ENCODE measurements around the gene LUC7L3.

The LUC7L3 gene

DNA sequence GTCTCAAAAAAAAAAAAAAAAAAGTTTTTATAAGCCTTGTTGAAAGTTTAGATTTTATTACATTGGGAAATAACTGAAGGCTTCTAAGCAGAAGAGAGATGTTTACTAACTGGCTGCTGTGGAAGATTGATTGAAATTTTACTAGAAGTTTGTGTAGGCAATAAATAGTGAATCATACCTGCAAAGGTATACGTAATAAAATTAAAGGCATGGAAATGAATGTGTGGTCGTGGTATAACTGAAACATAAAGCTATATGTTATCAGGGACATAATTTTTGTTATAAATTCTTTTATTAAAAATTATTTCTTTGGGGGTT lies 8.7 kb downstream of the LUC7L3 start:
- TF ChIP-seq, protein P1, sequence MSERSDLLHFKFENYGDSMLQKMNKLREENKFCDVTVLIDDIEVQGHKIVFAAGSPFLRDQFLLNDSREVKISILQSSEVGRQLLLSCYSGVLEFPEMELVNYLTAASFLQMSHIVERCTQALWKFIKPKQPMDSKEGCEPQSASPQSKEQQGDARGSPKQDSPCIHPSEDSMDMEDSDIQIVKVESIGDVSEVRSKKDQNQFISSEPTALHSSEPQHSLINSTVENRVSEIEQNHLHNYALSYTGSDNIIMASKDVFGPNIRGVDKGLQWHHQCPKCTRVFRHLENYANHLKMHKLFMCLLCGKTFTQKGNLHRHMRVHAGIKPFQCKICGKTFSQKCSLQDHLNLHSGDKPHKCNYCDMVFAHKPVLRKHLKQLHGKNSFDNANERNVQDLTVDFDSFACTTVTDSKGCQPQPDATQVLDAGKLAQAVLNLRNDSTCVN (tag by site-specific recombination; optimal IDR thresholded peaks at IDR 0.05) = peak; percentile 3
- no peak for TF ChIP-seq ZSCAN23 (tag by site-specific recombination; IDR thresholded peaks at IDR 0.05)
- no peak for TF ChIP-seq ZNF37A (tag by site-specific recombination; IDR thresholded peaks at IDR 0.05)
- TF ChIP-seq, protein P2, sequence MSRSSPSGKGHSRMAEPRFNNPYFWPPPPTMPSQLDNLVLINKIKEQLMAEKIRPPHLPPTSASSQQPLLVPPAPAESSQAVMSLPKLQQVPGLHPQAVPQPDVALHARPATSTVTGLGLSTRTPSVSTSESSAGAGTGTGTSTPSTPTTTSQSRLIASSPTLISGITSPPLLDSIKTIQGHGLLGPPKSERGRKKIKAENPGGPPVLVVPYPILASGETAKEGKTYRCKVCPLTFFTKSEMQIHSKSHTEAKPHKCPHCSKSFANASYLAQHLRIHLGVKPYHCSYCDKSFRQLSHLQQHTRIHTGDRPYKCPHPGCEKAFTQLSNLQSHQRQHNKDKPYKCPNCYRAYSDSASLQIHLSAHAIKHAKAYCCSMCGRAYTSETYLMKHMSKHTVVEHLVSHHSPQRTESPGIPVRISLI (tag by site-specific recombination; IDR thresholded peaks at IDR 0.05) = 0 out of 2 replicates have a peak, but pooled peaks have one; percentile 54
- ChIA-PET POLR2A (no interaction called here), CTCF (interaction anchor here (0.6 to 0.8 kb wide), 4 partner anchors 19 to 186 kb away, joined by 3 to 7 read pairs (median 4); no protein-coding TSS in a partner anchor)
- peaks cover 53% of the 10 kb centered on the region for H3K4me1 ChIP-seq (ENCODE audit: control insufficient read depth, insufficient read depth, low read length)
- H3K9me3 ChIP-seq (ENCODE audit: control insufficient read depth, insufficient read depth, low read depth, low read length) = no peaks in the 10 kb centered on the region
- no peak overlapping the region for H3K4me3 ChIP-seq (ENCODE audit: low read depth, low read length)
- no peak overlapping the region for H3K27ac ChIP-seq (ENCODE audit: extremely low read depth, low read depth, low read length)
- peaks cover 11 to 20% of the 10 kb centered on the region in 2 experiments for H3K36me3 ChIP-seq (ENCODE audit: control insufficient read depth in 2 of 2, insufficient read depth in 1 of 2, low read length in 2 of 2)

DNA sequence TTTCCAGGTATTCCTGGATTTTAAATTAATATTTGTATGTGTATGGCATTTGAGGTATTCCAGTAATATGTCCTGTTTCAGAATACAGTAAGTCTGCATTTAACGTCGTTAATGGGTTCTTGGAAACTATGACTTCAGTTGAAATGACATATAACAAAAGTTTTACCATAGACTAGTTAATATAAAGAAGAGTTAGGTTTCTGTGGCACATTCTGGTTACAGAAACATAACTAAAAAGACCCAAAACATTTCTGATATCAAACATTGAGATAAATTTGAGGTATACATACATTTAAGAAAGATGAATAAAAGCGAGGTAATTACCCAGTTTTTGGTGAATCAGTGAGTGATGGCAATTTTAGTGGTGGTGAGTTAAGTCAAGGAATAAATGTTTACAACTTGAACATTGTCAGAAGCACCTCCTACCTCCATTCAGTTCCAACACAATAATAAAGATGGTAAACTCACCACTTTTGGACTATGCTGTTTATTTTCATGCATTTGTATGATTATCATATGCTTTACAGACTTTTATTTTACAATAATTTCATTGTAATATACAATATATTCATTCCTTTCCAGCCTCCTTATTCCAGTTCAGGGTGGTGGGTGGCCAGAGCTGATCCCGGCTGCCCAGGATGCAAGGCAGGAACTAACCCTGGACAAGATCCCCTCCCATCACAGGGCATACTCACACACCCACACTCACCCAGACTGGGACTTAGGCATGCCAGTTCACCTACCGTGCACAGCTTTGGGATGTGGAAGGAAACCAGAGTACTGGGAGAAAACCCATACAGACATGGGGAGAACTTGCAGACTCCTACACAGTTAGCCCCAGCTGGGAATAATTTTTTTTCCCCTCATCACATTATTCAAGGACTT lies 9.7 kb downstream of the LUC7L3 start:
- Histone ChIP-seq H3K36me3 (ENCODE audit: control insufficient read depth in 2 of 2, insufficient read depth in 1 of 2, low read length in 2 of 2) (peaks cover 11 to 15% of the 10 kb centered on the region in 2 experiments), H3K4me3 (ENCODE audit: low read depth, low read length) (no peak overlapping the region), H3K27ac (ENCODE audit: extremely low read depth, low read depth, low read length) (no peak overlapping the region), H3K4me1 (ENCODE audit: control insufficient read depth, insufficient read depth, low read length) (peaks cover 43% of the 10 kb centered on the region), H3K9me3 (ENCODE audit: control insufficient read depth, insufficient read depth, low read depth, low read length) (no peaks in the 10 kb centered on the region)
- ChIA-PET POLR2A (interaction anchor here (1.5 kb wide), 1 partner anchor 10 kb away, joined by 5 read pairs; the partner anchor contains the start of gene LUC7L3), CTCF (interaction anchor here (0.9 to 1.2 kb wide), 2 partner anchors 10 to 20 kb away, joined by 3 read pairs; no protein-coding TSS in a partner anchor)
- TF ChIP-seq IKZF3 (tag by site-specific recombination; IDR thresholded peaks at IDR 0.05) = peak; percentile 27; the same call in 1 of the 2 replicates
- TF ChIP-seq EGR2 (tag by site-specific recombination; IDR thresholded peaks at IDR 0.05; ENCODE audit: low read depth) = peak; percentile 45; the same call in 1 of the 2 replicates
- TF ChIP-seq KLF16 (tag by site-specific recombination; IDR thresholded peaks at IDR 0.05) = no peak
- no peak for TF ChIP-seq KLF9 (tag by site-specific recombination; IDR thresholded peaks at IDR 0.05; ENCODE audit: low read depth)
- no peak for TF ChIP-seq SETDB1 (IDR thresholded peaks at IDR 0.05; ENCODE audit: insufficient read length, low read length)
- TF ChIP-seq ZFHX2 (tag by site-specific recombination; conservative IDR thresholded peaks at IDR 0.05) = peak; percentile 58

DNA sequence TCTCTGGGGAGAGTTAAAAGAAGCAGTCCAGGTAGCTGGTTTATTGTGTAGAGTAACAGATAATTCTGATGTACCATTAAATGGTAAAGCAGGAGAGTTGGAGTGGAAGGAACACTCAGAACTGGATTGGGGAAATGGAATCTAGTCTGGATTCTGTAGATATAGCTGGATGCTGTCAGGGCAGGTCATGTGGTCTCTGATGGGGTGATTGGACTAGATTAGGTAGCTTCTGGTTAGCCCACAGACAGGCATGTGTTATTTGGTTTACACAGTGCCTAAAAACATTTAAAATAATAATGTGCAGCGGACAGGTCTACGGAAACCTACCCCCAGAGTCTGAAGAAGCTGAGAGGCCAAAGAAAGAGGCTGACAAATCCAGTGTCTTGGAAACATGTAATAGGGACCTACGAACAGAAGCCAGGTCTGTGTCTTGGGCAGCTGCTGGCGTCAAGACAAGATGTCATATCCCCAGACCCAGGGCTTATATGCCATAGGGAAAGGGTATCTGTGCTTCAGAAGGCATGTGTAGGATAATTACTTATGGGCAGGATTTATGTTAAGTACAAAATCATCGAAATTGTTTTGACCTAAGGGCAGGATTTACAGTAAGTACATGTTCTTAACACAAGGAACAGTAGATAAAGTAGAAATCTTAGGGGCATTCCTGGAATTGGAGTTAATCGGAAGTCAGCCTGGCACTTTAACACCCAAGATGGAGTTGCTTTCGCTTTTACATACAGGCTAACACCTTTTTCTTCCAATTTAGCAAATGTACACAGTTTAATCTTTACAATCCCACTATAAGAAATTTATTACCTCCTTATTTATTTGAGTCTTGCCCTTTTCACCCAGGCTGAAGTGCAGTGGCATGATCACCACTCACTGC lies 12.4 kb downstream of the LUC7L3 start:
- peaks cover 10 to 14% of the 10 kb centered on the region in 2 experiments for H3K36me3 ChIP-seq (ENCODE audit: control insufficient read depth in 2 of 2, insufficient read depth in 1 of 2, low read length in 2 of 2)
- TF ChIP-seq ZNF660 (tag by site-specific recombination; IDR thresholded peaks at IDR 0.05) = no peak
- TF ChIP-seq, protein P3, sequence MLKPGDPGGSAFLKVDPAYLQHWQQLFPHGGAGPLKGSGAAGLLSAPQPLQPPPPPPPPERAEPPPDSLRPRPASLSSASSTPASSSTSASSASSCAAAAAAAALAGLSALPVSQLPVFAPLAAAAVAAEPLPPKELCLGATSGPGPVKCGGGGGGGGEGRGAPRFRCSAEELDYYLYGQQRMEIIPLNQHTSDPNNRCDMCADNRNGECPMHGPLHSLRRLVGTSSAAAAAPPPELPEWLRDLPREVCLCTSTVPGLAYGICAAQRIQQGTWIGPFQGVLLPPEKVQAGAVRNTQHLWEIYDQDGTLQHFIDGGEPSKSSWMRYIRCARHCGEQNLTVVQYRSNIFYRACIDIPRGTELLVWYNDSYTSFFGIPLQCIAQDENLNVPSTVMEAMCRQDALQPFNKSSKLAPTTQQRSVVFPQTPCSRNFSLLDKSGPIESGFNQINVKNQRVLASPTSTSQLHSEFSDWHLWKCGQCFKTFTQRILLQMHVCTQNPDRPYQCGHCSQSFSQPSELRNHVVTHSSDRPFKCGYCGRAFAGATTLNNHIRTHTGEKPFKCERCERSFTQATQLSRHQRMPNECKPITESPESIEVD (tag by site-specific recombination; IDR thresholded peaks at IDR 0.05) = peak; percentile 51
- TF ChIP-seq, protein P4, sequence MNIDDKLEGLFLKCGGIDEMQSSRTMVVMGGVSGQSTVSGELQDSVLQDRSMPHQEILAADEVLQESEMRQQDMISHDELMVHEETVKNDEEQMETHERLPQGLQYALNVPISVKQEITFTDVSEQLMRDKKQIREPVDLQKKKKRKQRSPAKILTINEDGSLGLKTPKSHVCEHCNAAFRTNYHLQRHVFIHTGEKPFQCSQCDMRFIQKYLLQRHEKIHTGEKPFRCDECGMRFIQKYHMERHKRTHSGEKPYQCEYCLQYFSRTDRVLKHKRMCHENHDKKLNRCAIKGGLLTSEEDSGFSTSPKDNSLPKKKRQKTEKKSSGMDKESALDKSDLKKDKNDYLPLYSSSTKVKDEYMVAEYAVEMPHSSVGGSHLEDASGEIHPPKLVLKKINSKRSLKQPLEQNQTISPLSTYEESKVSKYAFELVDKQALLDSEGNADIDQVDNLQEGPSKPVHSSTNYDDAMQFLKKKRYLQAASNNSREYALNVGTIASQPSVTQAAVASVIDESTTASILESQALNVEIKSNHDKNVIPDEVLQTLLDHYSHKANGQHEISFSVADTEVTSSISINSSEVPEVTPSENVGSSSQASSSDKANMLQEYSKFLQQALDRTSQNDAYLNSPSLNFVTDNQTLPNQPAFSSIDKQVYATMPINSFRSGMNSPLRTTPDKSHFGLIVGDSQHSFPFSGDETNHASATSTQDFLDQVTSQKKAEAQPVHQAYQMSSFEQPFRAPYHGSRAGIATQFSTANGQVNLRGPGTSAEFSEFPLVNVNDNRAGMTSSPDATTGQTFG (tag by site-specific recombination; IDR thresholded peaks at IDR 0.05; ENCODE audit: borderline replicate concordance) = no peak
- no peak for TF ChIP-seq ZNF24 (tag by site-specific recombination; IDR thresholded peaks at IDR 0.05)
- TF ChIP-seq ZNF37A (tag by site-specific recombination; IDR thresholded peaks at IDR 0.05) = no peak
- TF ChIP-seq ZNF530 (tag by site-specific recombination; IDR thresholded peaks at IDR 0.05; ENCODE audit: low read depth) = no peak
- no peak for TF ChIP-seq ZNF121 (tag by site-specific recombination; IDR thresholded peaks at IDR 0.05)
- no peak for TF ChIP-seq GFI1B (tag by site-specific recombination; IDR thresholded peaks at IDR 0.05)
- no peak for TF ChIP-seq ZNF146 (tag by site-specific recombination; IDR thresholded peaks at IDR 0.05)
- TF ChIP-seq ZNF354C (tag by site-specific recombination; IDR thresholded peaks at IDR 0.05; ENCODE audit: borderline replicate concordance, low read depth) = no peak
- TF ChIP-seq SP2 (tag by site-specific recombination; IDR thresholded peaks at IDR 0.05) = no peak
- peak; percentile 58 for TF ChIP-seq ZNF600 (tag by site-specific recombination; IDR thresholded peaks at IDR 0.05)
- TF ChIP-seq OSR2 (tag by site-specific recombination; IDR thresholded peaks at IDR 0.05) = 0 out of 2 replicates have a peak, but pooled peaks have one; percentile 25

More for the DNA sequence above, 12.4 kb downstream of the LUC7L3 start:
- peak overlapping the region; percentile 57 for H3K27ac ChIP-seq (ENCODE audit: extremely low read depth, low read depth, low read length)
- H3K4me1 ChIP-seq (ENCODE audit: control insufficient read depth, insufficient read depth, low read length) = peaks cover 35% of the 10 kb centered on the region
- no peaks in the 10 kb centered on the region for H3K9me3 ChIP-seq (ENCODE audit: control insufficient read depth, insufficient read depth, low read depth, low read length)
- ChIA-PET POLR2A (interaction anchor here (0.5 to 1.2 kb wide), 3 partner anchors 13 to 135 kb away, joined by 3 to 4 read pairs (median 4); partner anchors contain the start of genes LUC7L3 and TOB1), CTCF (interaction anchor here (1.1 kb wide), 1 partner anchor 27 kb away, joined by 4 read pairs; no protein-coding TSS in a partner anchor)
- H3K4me3 ChIP-seq (ENCODE audit: low read depth, low read length) = no peak overlapping the region
